Activated naive CD8-positive, alpha-beta T cell treated with anti-CD3 and anti-CD28 coated beads, Interleukin-2, amount 10 ng/mL, durations not matched to agents 7 days and 5 days (primary cell): Measurements from ENCODE around the gene B4GALNT4. TPM values are rescaled to one million over a fixed set of nuclear protein-coding genes. Genes with fewer than 3 reads are reported as not detected.
"Not testable (repeated sequence)": the region's sequence is repeated elsewhere in the genome, so short reads cannot be mapped to it uniquely, and the experiment has no call there.

Experiments
- ATAC-seq: fragments of 150-1000 bp; cut with Tn5 transposase; one replicate; pipeline ENCODE4 v1.10.0; 2021; ENCODE audit warnings: low read depth, moderate library complexity
- POLR2A ChIA-PET: fragments of 350-600 bp; sonication (Branson Sonifier 250); formaldehyde crosslinking; loops from one replicate; lab custom pipeline; 2021; ENCODE audit warnings: antibody characterized with exemption; lab: Charles Lee
- DNase-seq: peaks from one replicate; pipeline ENCODE4 v3.0.0; 2021
- H3K27ac Mint-ChIP-seq: one replicate; pipeline ENCODE4 v1.8.0; 2022; ENCODE audit warnings: mild to moderate bottlenecking, mixed read lengths
- H3K27me3 Mint-ChIP-seq: one replicate; pipeline ENCODE4 v1.8.0; 2022; ENCODE audit warnings: mild to moderate bottlenecking, moderate library complexity, mixed read lengths
- H3K36me3 Mint-ChIP-seq: one replicate; pipeline ENCODE4 v1.8.0; 2021; ENCODE audit warnings: mild to moderate bottlenecking, mixed read lengths
- H3K4me1 Mint-ChIP-seq: one replicate; pipeline ENCODE4 v1.8.0; 2021; ENCODE audit warnings: mixed read lengths
- H3K4me3 Mint-ChIP-seq: one replicate; pipeline ENCODE4 v1.8.0; 2022; ENCODE audit warnings: mild to moderate bottlenecking, moderate library complexity, mixed read lengths
- H3K9me3 Mint-ChIP-seq: one replicate; pipeline ENCODE4 v1.8.0; 2021; ENCODE audit warnings: mixed read lengths
- total RNA-seq, 2 experiments: library from RNA; stranded (reverse); gene quantifications; one replicate each; pipeline ENCODE4 v1.2.3, GENCODE V29; 2021

The B4GALNT4 gene
- total RNA-seq, 2 experiments from 2014 or later = 1.1 TPM

- Mint-ChIP-seq H3K27me3 (peaks cover 3% of the 10 kb centered on the region), H3K4me3 (no peak overlapping the region), H3K4me1 (peaks cover 3% of the 10 kb centered on the region), H3K36me3 (peaks cover 4% of the 10 kb centered on the region), H3K27ac (no peak overlapping the region), H3K9me3 (peaks cover 7% of the 10 kb centered on the region)
- DNase-seq = no peak
- POLR2A ChIA-PET = interaction anchor here (0.9 kb wide), 1 partner anchor 19 kb away, joined by 3 read pairs; no protein-coding TSS in a partner anchor
- no peak for ATAC-seq
Observed at GRCh38 chr11:387193-387793, 18.0 kb downstream of the B4GALNT4 start.

- H3K4me3 Mint-ChIP-seq, H3K36me3 Mint-ChIP-seq, DNase-seq, H3K9me3 Mint-ChIP-seq, POLR2A ChIA-PET, H3K27ac Mint-ChIP-seq, H3K27me3 Mint-ChIP-seq, H3K4me1 Mint-ChIP-seq, ATAC-seq: not testable (repeated sequence)
Observed at GRCh38 chr11:389369-389768, 20.1 kb downstream of the B4GALNT4 start.

GRCh38 chr11:390175-390574, 20.9 kb downstream of the B4GALNT4 start:
- Mint-ChIP-seq H3K4me3 (no peak overlapping the region), H3K4me1 (peaks cover 3% of the 10 kb centered on the region), H3K27me3 (peaks cover 3% of the 10 kb centered on the region), H3K9me3 (peaks cover 7% of the 10 kb centered on the region), H3K27ac (no peak overlapping the region), H3K36me3 (peaks cover 3% of the 10 kb centered on the region)
- ATAC-seq = no peak
- no peak for DNase-seq
- POLR2A ChIA-PET = no interaction called here

DNA sequence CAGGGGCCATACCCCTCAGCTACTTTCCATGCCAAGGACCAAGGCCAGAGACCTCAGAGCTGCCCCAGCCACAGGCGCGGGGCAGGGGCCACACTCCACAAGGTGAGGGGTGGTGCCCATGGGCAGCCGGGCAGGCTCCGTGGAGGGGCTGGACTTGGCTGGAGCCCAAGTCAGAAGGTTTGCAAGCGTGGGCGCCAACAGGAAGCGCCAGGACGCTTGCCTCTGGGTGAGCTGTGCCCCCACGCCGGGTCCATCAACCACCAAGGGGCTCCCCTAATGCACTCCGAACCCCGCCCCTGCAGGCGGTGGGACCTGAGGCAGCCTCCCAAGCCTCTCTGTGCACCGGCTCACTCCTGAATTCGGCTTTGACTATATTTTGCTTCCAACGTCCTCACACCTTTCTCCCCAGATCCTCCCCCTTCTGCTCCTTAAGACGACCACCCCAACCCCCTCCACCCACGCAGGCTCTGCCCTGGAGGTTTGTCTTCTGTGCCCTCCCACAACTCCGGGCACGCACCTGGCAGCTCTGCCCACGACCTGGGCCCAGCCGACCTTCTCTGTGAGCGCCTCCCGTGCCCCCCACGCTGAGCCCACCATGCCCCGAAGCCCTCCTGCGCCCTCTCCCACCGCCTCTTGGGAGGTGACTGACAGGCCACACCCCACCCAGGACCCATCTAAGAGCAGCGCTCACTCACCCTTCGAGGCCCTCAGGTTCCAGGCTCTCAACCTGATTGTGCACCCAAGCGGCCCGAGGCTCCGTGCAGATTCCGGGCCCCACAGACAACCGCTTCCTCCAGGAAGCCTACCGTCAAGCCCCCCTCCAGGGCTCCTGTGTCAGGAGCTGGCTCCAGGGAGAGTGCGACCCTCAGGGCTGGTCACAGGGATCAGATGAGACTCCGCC, 22.1 kb downstream of the B4GALNT4 start:
- POLR2A ChIA-PET = no interaction called here
- H3K36me3 Mint-ChIP-seq = peaks cover 3% of the 10 kb centered on the region
- no peak overlapping the region for H3K4me3 Mint-ChIP-seq
- H3K4me1 Mint-ChIP-seq = peaks cover 3% of the 10 kb centered on the region
- H3K9me3 Mint-ChIP-seq = peaks cover 7% of the 10 kb centered on the region
- peaks cover 3% of the 10 kb centered on the region for H3K27me3 Mint-ChIP-seq
- ATAC-seq (no peak), DNase-seq (no peak)
- no peak overlapping the region for H3K27ac Mint-ChIP-seq

DNA sequence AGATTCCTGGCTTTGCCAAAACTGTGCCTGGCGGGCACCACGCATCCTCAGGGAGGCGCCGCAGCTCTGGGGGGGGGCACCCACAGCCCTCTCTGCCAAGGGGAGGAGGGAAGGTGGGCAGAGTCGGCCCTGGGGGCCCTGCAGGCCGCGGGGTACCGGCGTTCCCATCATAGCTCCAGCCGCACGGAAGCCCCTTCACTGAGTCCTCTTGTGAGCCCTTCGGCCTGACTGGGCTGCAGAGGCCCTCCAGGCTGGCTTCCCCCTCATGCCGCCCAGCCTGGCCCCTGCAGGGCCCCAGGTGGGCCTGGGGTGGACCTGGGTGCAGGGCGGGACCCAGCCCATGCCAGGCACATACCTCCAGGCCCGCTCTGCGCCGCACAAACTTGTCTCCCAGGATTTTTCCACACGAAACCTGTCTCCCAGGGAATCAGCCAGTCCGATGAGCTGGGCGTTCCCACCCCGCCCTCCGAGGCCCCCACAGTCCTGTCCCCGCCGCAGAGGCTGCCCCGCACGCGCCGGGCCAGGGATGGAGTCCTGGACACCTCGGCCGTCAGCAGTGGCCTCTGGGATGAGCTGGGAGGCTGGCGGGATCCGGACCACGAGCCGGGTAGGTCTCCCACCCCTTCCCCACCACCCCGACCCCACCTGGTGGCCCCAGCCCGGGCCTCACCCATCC, 22.9 kb downstream of the B4GALNT4 start:
- Mint-ChIP-seq H3K27me3 (peaks cover 3% of the 10 kb centered on the region), H3K4me1 (peaks cover under 1% of the 10 kb centered on the region), H3K9me3 (peaks cover 1% of the 10 kb centered on the region), H3K27ac (no peak overlapping the region), H3K4me3 (no peak overlapping the region), H3K36me3 (no peaks in the 10 kb centered on the region)
- ATAC-seq (no peak), DNase-seq (no peak)
- POLR2A ChIA-PET = no interaction called here

GRCh38 chr11:393219-394033, 24.1 kb downstream of the B4GALNT4 start:
- Mint-ChIP-seq H3K9me3 (no peaks in the 10 kb centered on the region), H3K36me3 (no peaks in the 10 kb centered on the region), H3K4me1 (no peaks in the 10 kb centered on the region), H3K27me3 (peaks cover 3% of the 10 kb centered on the region), H3K27ac (no peak overlapping the region), H3K4me3 (no peak overlapping the region)
- POLR2A ChIA-PET = no interaction called here
- DNase-seq = no peak
- no peak for ATAC-seq

DNA sequence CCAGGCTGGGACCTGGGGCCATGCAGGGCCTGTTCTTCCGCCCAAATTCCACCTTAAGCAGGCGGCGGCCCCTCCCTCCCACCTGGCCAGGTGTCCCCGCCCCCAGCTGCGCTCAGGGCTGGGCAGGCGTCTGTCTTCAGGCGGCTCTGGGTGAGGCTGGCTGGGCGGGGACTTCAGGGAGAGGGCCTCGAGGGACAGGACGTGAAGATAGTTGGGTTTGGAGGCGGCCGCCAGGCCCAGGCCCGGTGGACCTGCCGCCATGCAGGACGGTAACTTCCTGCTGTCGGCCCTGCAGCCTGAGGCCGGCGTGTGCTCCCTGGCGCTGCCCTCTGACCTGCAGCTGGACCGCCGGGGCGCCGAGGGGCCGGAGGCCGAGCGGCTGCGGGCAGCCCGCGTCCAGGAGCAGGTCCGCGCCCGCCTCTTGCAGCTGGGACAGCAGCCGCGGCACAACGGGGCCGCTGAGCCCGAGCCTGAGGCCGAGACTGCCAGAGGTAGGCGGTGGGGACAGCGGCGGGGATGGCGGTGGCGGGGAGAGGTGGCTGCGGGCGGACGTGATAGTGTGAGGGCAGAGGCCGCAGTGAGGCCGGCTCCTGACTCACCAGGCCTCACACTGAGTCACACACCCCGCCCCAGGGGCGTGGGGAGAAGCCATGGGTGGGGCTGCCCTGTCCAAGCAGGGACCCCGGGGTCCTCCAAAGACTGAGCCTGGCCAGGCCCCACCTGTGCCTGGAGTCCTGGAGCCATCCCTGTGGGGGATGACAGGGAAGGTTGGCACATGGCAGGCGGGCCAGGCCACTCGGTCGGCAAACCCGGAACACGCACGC, 24.9 kb downstream of the B4GALNT4 start, which contains the start of gene PKP3:
Gene PKP3, plus strand, starts transcription at position 176 of the 824 bp plus-strand sequence. Its CDS starts 84 bp downstream, at position 260.
- POLR2A ChIA-PET = no interaction called here
- no peak for DNase-seq
- no peaks in the 10 kb centered on the region for H3K36me3 Mint-ChIP-seq
- H3K9me3 Mint-ChIP-seq = no peaks in the 10 kb centered on the region
- H3K27me3 Mint-ChIP-seq = no peaks in the 10 kb centered on the region
- no peaks in the 10 kb centered on the region for H3K4me1 Mint-ChIP-seq
- no peak for ATAC-seq
- H3K27ac Mint-ChIP-seq = no peak within 1 kb of the TSS
- H3K4me3 Mint-ChIP-seq = no peak within 1 kb of the TSS

DNA sequence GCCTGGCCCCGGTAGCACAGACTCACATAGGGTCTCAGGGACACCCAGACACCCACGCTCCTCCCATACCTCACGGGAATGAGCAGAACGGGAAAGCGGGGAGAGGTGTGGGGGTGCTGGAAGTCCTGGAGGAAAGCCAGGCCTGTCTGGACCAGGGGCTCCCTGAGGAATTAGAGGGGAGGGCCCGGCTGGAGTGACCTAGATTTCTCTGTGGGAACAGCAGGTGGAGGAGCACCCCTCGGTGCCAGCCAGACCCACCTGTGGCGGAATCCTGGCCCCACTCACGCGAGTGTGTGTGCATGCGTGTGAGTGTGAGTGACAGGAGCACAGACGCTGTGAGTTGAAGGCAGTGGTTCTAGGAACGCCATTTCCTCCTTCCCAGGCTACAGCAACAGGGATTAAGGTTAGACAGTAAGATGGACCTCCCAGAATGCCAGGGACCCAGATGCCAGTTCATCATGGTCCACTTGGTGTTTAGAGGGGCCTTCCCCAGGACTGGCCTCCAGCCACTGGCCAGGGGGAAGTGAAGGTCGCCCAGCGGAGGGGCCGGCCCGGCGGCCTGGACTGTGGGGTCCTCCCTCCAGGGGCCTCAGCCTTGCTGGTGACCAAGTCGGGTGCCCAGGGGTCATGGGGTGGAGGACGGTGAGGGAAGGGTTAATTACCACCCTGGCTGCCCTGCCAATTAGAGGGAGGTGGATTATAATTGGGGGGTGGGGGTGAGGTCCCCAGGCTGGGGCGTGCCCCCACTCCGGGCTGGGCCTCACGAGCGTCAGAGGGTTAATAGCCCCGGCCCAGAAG, 25.8 kb downstream of the B4GALNT4 start:
- ATAC-seq = no peak
- no peak for DNase-seq
- Mint-ChIP-seq H3K27ac (no peak overlapping the region), H3K4me1 (no peaks in the 10 kb centered on the region), H3K9me3 (peaks cover 3% of the 10 kb centered on the region), H3K4me3 (no peak overlapping the region), H3K27me3 (no peaks in the 10 kb centered on the region), H3K36me3 (no peaks in the 10 kb centered on the region)
- POLR2A ChIA-PET = no interaction called here

- peaks cover 3% of the 10 kb centered on the region for H3K9me3 Mint-ChIP-seq
- H3K27me3 Mint-ChIP-seq = no peaks in the 10 kb centered on the region
- DNase-seq (no peak), ATAC-seq (no peak)
- H3K27ac Mint-ChIP-seq = no peak overlapping the region
- H3K4me1 Mint-ChIP-seq = no peaks in the 10 kb centered on the region
- POLR2A ChIA-PET = interaction anchor here (1.0 to 1.8 kb wide), 6 partner anchors 10 to 189 kb away, joined by 3 to 11 read pairs (median 4); partner anchors contain the start of genes BET1L and RIC8A
- no peaks in the 10 kb centered on the region for H3K36me3 Mint-ChIP-seq
- no peak overlapping the region for H3K4me3 Mint-ChIP-seq
Observed at GRCh38 chr11:395866-396265, 26.6 kb downstream of the B4GALNT4 start.

GRCh38 chr11:396511-396947, 27.2 kb downstream of the B4GALNT4 start:
- no peaks in the 10 kb centered on the region for H3K27me3 Mint-ChIP-seq
- no peak overlapping the region for H3K4me3 Mint-ChIP-seq
- no peak overlapping the region for H3K27ac Mint-ChIP-seq

DNA sequence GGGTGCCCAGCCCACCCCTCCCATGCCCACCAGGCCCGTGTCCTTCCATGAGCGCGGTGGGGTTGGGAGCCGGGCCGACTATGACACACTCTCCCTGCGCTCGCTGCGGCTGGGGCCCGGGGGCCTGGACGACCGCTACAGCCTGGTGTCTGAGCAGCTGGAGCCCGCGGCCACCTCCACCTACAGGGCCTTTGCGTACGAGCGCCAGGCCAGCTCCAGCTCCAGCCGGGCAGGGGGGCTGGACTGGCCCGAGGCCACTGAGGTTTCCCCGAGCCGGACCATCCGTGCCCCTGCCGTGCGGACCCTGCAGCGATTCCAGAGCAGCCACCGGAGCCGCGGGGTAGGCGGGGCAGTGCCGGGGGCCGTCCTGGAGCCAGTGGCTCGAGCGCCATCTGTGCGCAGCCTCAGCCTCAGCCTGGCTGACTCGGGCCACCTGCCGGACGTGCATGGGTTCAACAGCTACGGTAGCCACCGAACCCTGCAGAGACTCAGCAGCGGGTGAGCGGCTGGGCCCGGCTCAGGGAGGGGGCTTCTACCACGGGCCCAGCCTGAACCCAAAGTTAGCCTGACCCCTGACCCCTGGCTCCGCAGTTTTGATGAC, 27.7 kb downstream of the B4GALNT4 start:
- Mint-ChIP-seq H3K4me3 (no peak overlapping the region), H3K4me1 (no peaks in the 10 kb centered on the region), H3K36me3 (no peaks in the 10 kb centered on the region), H3K27me3 (no peaks in the 10 kb centered on the region), H3K9me3 (peaks cover 3% of the 10 kb centered on the region), H3K27ac (no peak overlapping the region)
- DNase-seq (peak; percentile 68), ATAC-seq (peak; percentile 73)
- POLR2A ChIA-PET = interaction anchor here (0.5 to 1.8 kb wide), 10 partner anchors 9 to 358 kb away, joined by 3 to 11 read pairs (median 4); partner anchors contain the start of genes BET1L, RIC8A and SIGIRR

More at GRCh38 chr11:396511-396947, 27.2 kb downstream of the B4GALNT4 start:
- POLR2A ChIA-PET = interaction anchor here (0.6 to 1.8 kb wide), 9 partner anchors 10 to 359 kb away, joined by 3 to 11 read pairs (median 4); partner anchors contain the start of genes BET1L, RIC8A and SIGIRR
- no peaks in the 10 kb centered on the region for H3K36me3 Mint-ChIP-seq
- H3K4me1 Mint-ChIP-seq = no peaks in the 10 kb centered on the region
- ATAC-seq (peak; percentile 35), DNase-seq (peak; percentile 51)
- peaks cover 3% of the 10 kb centered on the region for H3K9me3 Mint-ChIP-seq
